MM.1S (cell line): Measurements from ENCODE around the gene LARGE1.

ENCODE experiments used
- CTCF ChIP-seq: fragments of 300-600 bp; sonication (generic); IDR thresholded peaks from 2 replicates; pipeline ENCODE4 v1.5.1; 2016; ENCODE audit warnings: antibody characterized with exemption, low read length, mixed read lengths
- EZH2phosphoT487 ChIP-seq: fragments of 300-600 bp; sonication (generic); IDR thresholded peaks from 2 replicates; pipeline ENCODE4 v1.6.1; 2018; ENCODE audit warnings: antibody characterized with exemption, low read length

- TF ChIP-seq CTCF: no peak
- no peak for TF ChIP-seq EZH2phosphoT487
Measured at GRCh38 chr22:33474587-33474986, 445.7 kb downstream of the LARGE1 start.
